GM10266 (cell line): ENCODE results near the gene MMP7.

Experiments used
- DNase-seq: peaks from one replicate; pipeline ENCODE4 v3.0.0; 2012; ENCODE audit errors: extremely low spot score
- TF ChIP-seq, protein P1 (sequence below): IDR thresholded peaks from 2 replicates; pipeline ENCODE4 v1.5.1; 2012; ENCODE audit warnings: mild to moderate bottlenecking, low read depth; ENCODE audit not compliant: control insufficient read depth, insufficient read depth; ENCODE audit errors: missing control alignments

Gene MMP7

DNA sequence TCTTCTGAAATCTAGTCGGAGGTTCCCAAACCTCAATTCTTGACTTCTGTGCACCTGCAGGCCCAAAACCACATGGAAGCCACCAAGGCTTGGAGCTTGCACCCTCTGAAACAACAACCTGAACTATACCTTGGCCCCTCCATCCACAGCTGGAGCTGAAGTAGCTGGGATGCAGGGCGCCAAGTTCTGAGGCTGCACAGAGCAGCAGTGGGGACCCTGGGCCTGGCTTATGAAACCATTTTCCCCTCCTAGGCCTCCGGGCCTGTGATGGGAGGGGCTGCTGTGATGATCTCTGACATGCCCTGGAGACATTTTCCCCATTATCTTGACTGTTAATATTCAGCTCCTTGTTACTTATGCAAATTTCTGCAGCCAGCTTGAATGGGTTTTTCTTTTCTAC is 38.3 kb upstream of the MMP7 start:
- TF ChIP-seq, protein P1, sequence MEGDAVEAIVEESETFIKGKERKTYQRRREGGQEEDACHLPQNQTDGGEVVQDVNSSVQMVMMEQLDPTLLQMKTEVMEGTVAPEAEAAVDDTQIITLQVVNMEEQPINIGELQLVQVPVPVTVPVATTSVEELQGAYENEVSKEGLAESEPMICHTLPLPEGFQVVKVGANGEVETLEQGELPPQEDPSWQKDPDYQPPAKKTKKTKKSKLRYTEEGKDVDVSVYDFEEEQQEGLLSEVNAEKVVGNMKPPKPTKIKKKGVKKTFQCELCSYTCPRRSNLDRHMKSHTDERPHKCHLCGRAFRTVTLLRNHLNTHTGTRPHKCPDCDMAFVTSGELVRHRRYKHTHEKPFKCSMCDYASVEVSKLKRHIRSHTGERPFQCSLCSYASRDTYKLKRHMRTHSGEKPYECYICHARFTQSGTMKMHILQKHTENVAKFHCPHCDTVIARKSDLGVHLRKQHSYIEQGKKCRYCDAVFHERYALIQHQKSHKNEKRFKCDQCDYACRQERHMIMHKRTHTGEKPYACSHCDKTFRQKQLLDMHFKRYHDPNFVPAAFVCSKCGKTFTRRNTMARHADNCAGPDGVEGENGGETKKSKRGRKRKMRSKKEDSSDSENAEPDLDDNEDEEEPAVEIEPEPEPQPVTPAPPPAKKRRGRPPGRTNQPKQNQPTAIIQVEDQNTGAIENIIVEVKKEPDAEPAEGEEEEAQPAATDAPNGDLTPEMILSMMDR, result no peak

GRCh38 chr11:102566112-102566511 is 35.6 kb upstream of the MMP7 start:
- DNase-seq, result no peak
- TF ChIP-seq, protein P1, result no peak

More for the DNA sequence above, 38.3 kb upstream of the MMP7 start:
- no peak for DNase-seq

- TF ChIP-seq, protein P1, result no peak
- peak; percentile 31 for DNase-seq
Measured at GRCh38 chr11:102564110-102564509, 33.6 kb upstream of the MMP7 start.

DNA sequence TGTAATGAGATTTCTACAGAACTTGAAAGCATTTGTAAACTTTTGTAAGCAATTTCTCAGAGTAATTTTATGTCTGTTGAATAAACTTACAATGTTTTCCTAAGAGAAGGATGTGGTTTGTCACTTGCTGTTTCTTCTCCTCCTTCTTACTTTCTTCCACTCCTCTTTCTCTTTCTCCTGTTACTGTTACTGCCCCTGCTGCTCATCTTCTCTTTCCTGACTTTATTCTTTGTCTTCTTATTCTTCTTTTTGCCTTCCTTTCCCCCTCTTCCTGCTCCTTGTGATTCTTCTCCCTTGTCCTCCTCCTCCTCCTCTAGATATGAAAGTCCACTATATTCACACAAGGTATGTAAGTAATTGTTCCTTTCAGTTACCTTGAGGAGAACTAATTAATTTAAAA is 31.1 kb upstream of the MMP7 start:
- TF ChIP-seq, protein P1, result no peak
- no peak for DNase-seq

- TF ChIP-seq, protein P1, result no peak
- DNase-seq, result peak; percentile 42
Measured at GRCh38 chr11:102560555-102561011, 30.0 kb upstream of the MMP7 start.

DNA sequence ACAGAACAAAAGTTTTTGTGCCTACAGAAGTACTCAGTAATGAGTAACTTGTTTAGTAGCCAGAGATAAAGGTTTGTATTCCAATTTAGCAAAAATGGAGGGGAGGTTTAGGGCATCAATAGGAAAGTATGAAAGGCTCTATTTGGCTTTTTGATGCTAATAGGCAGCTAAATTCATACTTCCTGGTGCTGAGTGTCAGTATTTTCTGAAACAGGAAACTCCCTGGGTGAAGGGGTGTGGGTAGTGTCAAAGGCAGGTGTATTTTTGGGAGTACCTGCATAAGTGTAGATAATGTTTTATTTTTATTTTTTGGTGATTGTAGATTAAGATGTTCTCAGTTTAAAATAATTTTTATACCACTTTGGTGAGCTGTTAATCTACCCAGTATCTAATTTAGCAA is 29.3 kb upstream of the MMP7 start:
- TF ChIP-seq, protein P1, result no peak
- DNase-seq, result no peak

DNA sequence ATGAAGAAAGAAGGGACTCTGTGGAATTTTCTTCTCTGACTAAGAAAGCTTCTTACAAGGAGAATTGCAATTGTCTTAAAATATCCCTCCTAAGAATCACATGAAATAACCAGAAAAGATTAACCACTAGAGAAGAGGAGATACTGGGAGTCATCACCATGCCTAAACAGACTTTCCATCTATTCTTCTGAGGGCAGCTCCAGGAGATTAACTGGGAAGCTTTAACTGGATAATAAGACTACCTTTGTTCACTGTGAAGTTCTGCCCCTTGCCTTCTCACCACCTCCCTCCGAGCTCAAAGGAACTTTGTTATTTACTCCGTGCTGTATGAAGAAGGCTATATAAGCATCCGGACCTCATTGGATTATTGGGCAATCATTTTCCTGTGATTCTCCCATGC is 24.5 kb upstream of the MMP7 start:
- no peak for DNase-seq
- TF ChIP-seq, protein P1, result no peak
